AG04449 (cell line): ENCODE results near the gene DLG1.

Source experiments
- CTCF ChIA-PET: fragments of 350-600 bp; formaldehyde crosslinking; extraction: SDS; loops from one replicate; lab custom pipeline; 2021; ENCODE audit warnings: antibody characterized with exemption; lab: Yijun Ruan, JAX
- POLR2A ChIA-PET: fragments of 400-600, 350-600 bp; formaldehyde crosslinking; extraction: SDS; loops from one replicate; lab custom pipeline; 2020; ENCODE audit warnings: antibody characterized with exemption, inconsistent platforms; lab: Yijun Ruan, JAX
- DNase-seq: peaks from one replicate; pipeline ENCODE4 v3.0.0-alpha.2; 2010; ENCODE audit warnings: low read depth, low spot score
- H3K4me3 ChIP-seq: 2 replicates; pipeline ENCODE4 v1.5.1; 2011; ENCODE audit warnings: low read depth, mild to moderate bottlenecking, control low read depth, low read length
- CTCF ChIP-seq: IDR thresholded peaks from one replicate; pipeline ENCODE4 v1.5.1; 2011; ENCODE audit warnings: mild to moderate bottlenecking, moderate library complexity, low read length, control low read depth, inconsistent platforms; ENCODE audit not compliant: insufficient read depth; ENCODE audit errors: missing control alignments

Gene DLG1

GRCh38 chr3:196997311-196997710 is 301.1 kb downstream of the DLG1 start:
- no peak for TF ChIP-seq CTCF
- ChIA-PET POLR2A (no interaction called here), CTCF (interaction anchor here (1.0 to 1.6 kb wide), 2 partner anchors 14 to 189 kb away, joined by 3 to 6 read pairs; no protein-coding TSS in a partner anchor)
- no peak overlapping the region for H3K4me3 ChIP-seq
- no peak for DNase-seq

GRCh38 chr3:196996454-196997265 is 301.8 kb downstream of the DLG1 start:
- no peak for DNase-seq
- TF ChIP-seq CTCF, result no peak
- ChIA-PET CTCF (interaction anchor here (0.6 to 1.6 kb wide), 5 partner anchors 13 to 190 kb away, joined by 3 to 6 read pairs (median 3); no protein-coding TSS in a partner anchor), POLR2A (no interaction called here)
- H3K4me3 ChIP-seq, result no peak overlapping the region

- CTCF ChIA-PET, result interaction anchor here (1.2 to 1.3 kb wide), 2 partner anchors 27 to 191 kb away, joined by 3 read pairs; no protein-coding TSS in a partner anchor
- POLR2A ChIA-PET, result no interaction called here
- TF ChIP-seq CTCF, result no peak
- H3K4me3 ChIP-seq, result no peak overlapping the region
- no peak for DNase-seq
Measured at GRCh38 chr3:196995646-196996355, 302.6 kb downstream of the DLG1 start.

- CTCF ChIA-PET, result interaction anchor here (1.3 kb wide), 1 partner anchor 28 kb away, joined by 3 read pairs; no protein-coding TSS in a partner anchor
- H3K4me3 ChIP-seq, result no peak overlapping the region
- no peak for TF ChIP-seq CTCF
- POLR2A ChIA-PET, result no interaction called here
- no peak for DNase-seq
Measured at GRCh38 chr3:196995027-196995426, 303.4 kb downstream of the DLG1 start.

- ChIA-PET CTCF (interaction anchor here (0.7 to 3.0 kb wide), 5 partner anchors 9 to 35 kb away, joined by 3 to 26 read pairs (median 4); partner anchors contain the start of gene MELTF), POLR2A (no interaction called here)
- no peak for TF ChIP-seq CTCF
- no peak for DNase-seq
- H3K4me3 ChIP-seq, result no peak overlapping the region
Measured at GRCh38 chr3:196994056-196994455, 304.4 kb downstream of the DLG1 start.
